Liver (tissue), 9 donors: ENCODE results near the gene ARHGAP35. TPM values are rescaled to one million over a fixed set of nuclear protein-coding genes. Genes with fewer than 3 reads are reported as not detected.

Source experiments
- DNase-seq: peaks from one replicate; pipeline ENCODE4 v3.0.0-alpha.2; 2017; ENCODE audit warnings: low spot score
- H3K27ac ChIP-seq, 2 donors: one replicate each; pipeline ENCODE4 v1.7.0; 2013; ENCODE audit warnings: inconsistent platforms in 2 of 2, low read length in 2 of 2, control low read depth in 1 of 2, low read depth in 1 of 2, mild to moderate bottlenecking in 1 of 2
- H3K27me3 ChIP-seq, 4 donors: one replicate each; pipeline versions ENCODE4 v1.6.1 to v1.7.0; 2013; ENCODE audit warnings: low read length in 3 of 4, inconsistent platforms in 1 of 4, mild to moderate bottlenecking in 1 of 4, moderate library complexity in 1 of 4; ENCODE audit not compliant: control insufficient read depth in 4 of 4, insufficient read depth in 4 of 4
- H3K36me3 ChIP-seq, 4 donors: one replicate each; pipeline versions ENCODE4 v1.6.1 to v1.7.0; 2013; ENCODE audit warnings: low read length in 3 of 4, mild to moderate bottlenecking in 3 of 4, low read depth in 1 of 4, moderate library complexity in 1 of 4; ENCODE audit not compliant: control insufficient read depth in 4 of 4, insufficient read depth in 3 of 4
- H3K4me1 ChIP-seq, 4 donors: one replicate each; pipeline versions ENCODE4 v1.6.1 to v1.7.0; 2013; ENCODE audit warnings: low read length in 3 of 4, mild to moderate bottlenecking in 3 of 4, moderate library complexity in 1 of 4; ENCODE audit not compliant: control insufficient read depth in 4 of 4, insufficient read depth in 4 of 4
- H3K4me3 ChIP-seq, 3 donors: one replicate each; pipeline versions ENCODE4 v1.6.1 to v1.7.0; 2013; ENCODE audit warnings: low read length in 3 of 3, control low read depth in 1 of 3, low read depth in 1 of 3, mild to moderate bottlenecking in 1 of 3
- H3K9ac ChIP-seq, 2 donors: one replicate each; pipeline ENCODE4 v1.7.0; 2013; ENCODE audit warnings: low read length in 2 of 2, mild to moderate bottlenecking in 2 of 2, moderate library complexity in 2 of 2, control low read depth in 1 of 2, low read depth in 1 of 2
- H3K9me3 ChIP-seq, 4 donors: one replicate each; pipeline versions ENCODE4 v1.6.1 to v1.7.0; 2013; ENCODE audit warnings: low read length in 3 of 4; ENCODE audit not compliant: control insufficient read depth in 4 of 4
- EGR1 ChIP-seq, 2 donors: IDR thresholded peaks; 2 replicates each; pipeline ENCODE4 v1.6.1; 2016 to 2018; ENCODE audit warnings: antibody characterized with exemption in 2 of 2, low read depth in 2 of 2
- FOXA1 ChIP-seq: IDR thresholded peaks from 2 replicates; pipeline ENCODE4 v1.6.1; 2016; ENCODE audit warnings: antibody characterized with exemption
- FOXA2 ChIP-seq: IDR thresholded peaks from 2 replicates; pipeline ENCODE4 v1.6.1; 2016; ENCODE audit warnings: antibody characterized with exemption
- GABPA ChIP-seq, 2 donors: IDR thresholded peaks in 1 of 2; conservative IDR thresholded peaks in 1 of 2; 2 replicates each; pipeline ENCODE4 v1.6.1; 2016; ENCODE audit warnings: antibody characterized with exemption in 2 of 2, mild to moderate bottlenecking in 1 of 2, moderate library complexity in 1 of 2
- HNF4A ChIP-seq, 2 donors: conservative IDR thresholded peaks; 2 replicates each; pipeline ENCODE4 v1.6.1; 2016; ENCODE audit warnings: antibody characterized with exemption in 2 of 2, mild to moderate bottlenecking in 2 of 2
- HNF4G ChIP-seq: IDR thresholded peaks from 2 replicates; pipeline ENCODE4 v1.6.1; 2016; ENCODE audit warnings: antibody characterized with exemption
- NR2F2 ChIP-seq: IDR thresholded peaks from 2 replicates; pipeline ENCODE4 v1.6.1; 2016; ENCODE audit warnings: antibody characterized with exemption
- RAD21 ChIP-seq, 2 donors: IDR thresholded peaks; 2 replicates each; pipeline ENCODE4 v1.6.1; 2016; ENCODE audit warnings: antibody characterized with exemption in 2 of 2, mild to moderate bottlenecking in 2 of 2
- RXRA ChIP-seq, 2 donors: IDR thresholded peaks; 2 replicates each; pipeline ENCODE4 v1.6.1; 2017 to 2018; ENCODE audit warnings: antibody characterized with exemption in 2 of 2, mild to moderate bottlenecking in 1 of 2
- SP1 ChIP-seq: IDR thresholded peaks from 2 replicates; pipeline ENCODE4 v1.6.1; 2018; ENCODE audit warnings: antibody characterized with exemption, mild to moderate bottlenecking
- TAF1 ChIP-seq: conservative IDR thresholded peaks from 2 replicates; pipeline ENCODE4 v1.6.1; 2016; ENCODE audit warnings: antibody characterized with exemption, mild to moderate bottlenecking
- YY1 ChIP-seq: IDR thresholded peaks from 2 replicates; pipeline ENCODE4 v1.6.1; 2016; ENCODE audit warnings: antibody characterized with exemption, mild to moderate bottlenecking
- WGBS: extraction: QIAGEN DNeasy Blood & Tissue Kit; methylation state at CpG from one replicate; pipeline ENCODE4 v1.1.7; 2013; 5-methylcytosine and 5-hydroxymethylcytosine counted together
- polyA plus RNA-seq, 2 donors: library from polyadenylated mRNA; stranded (reverse) in 1 of 2; unstranded in 1 of 2; fragments of 200-250 nt in 1 of 2; fragments of >200 nt in 1 of 2; fragmentation: Nextera tagmentation in 1 of 2; extraction: Ambion mirVana in 1 of 2; gene quantifications; one replicate each; pipeline versions ENCODE4 v1.2.1 to v1.2.3, GENCODE V29; 2013 to 2015
- total RNA-seq, 2 donors: library from RNA; depleted of rRNA; stranded (reverse); fragments of >200 nt; gene quantifications; one replicate each; pipeline ENCODE4 v1.2.3, GENCODE V29; 2014
- TF ChIP-seq, protein P1 (sequence below): IDR thresholded peaks from 2 replicates; pipeline ENCODE4 v1.6.1; 2016; ENCODE audit warnings: antibody characterized with exemption
- TF ChIP-seq, protein P2 (sequence below): IDR thresholded peaks from 2 replicates; pipeline ENCODE4 v1.6.1; 2016; ENCODE audit warnings: antibody characterized with exemption
- TF ChIP-seq, protein P3 (sequence below): IDR thresholded peaks from 2 replicates; pipeline ENCODE4 v1.6.1; 2016; ENCODE audit warnings: antibody characterized with exemption, mild to moderate bottlenecking
- donor health status: healthy.
- donor health status: healthy.
- donor health status: healthy.
- donor health status: healthy.
- donor health status: healthy.

Gene ARHGAP35
- total and polyA plus RNA-seq, 4 donors: 15.5 to 49.2 (median 21.7) TPM

GRCh38 chr19:46823049-46823448 lies 37.7 kb upstream of the ARHGAP35 start:
- no peaks in the 10 kb centered on the region for H3K27me3 ChIP-seq
- WGBS: 96% methylated on average over 6 of the region's 6 CpGs
- H3K27ac ChIP-seq: no peak overlapping the region
- H3K36me3 ChIP-seq: no peaks in the 10 kb centered on the region
- no peak overlapping the region for H3K9ac ChIP-seq
- no peak for TF ChIP-seq SP1
- no peak for TF ChIP-seq YY1
- TF ChIP-seq, protein P1, sequence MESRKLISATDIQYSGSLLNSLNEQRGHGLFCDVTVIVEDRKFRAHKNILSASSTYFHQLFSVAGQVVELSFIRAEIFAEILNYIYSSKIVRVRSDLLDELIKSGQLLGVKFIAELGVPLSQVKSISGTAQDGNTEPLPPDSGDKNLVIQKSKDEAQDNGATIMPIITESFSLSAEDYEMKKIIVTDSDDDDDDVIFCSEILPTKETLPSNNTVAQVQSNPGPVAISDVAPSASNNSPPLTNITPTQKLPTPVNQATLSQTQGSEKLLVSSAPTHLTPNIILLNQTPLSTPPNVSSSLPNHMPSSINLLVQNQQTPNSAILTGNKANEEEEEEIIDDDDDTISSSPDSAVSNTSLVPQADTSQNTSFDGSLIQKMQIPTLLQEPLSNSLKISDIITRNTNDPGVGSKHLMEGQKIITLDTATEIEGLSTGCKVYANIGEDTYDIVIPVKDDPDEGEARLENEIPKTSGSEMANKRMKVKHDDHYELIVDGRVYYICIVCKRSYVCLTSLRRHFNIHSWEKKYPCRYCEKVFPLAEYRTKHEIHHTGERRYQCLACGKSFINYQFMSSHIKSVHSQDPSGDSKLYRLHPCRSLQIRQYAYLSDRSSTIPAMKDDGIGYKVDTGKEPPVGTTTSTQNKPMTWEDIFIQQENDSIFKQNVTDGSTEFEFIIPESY: no peak
- no peak for TF ChIP-seq GABPA (IDR thresholded peaks at IDR 0.05 in 1 of 2, conservative IDR thresholded peaks at IDR 0.05 in 1 of 2)
- no peak for TF ChIP-seq RAD21 (IDR thresholded peaks at IDR 0.05)
- no peak for TF ChIP-seq TAF1
- TF ChIP-seq FOXA1: no peak
- TF ChIP-seq RXRA (IDR thresholded peaks at IDR 0.05): no peak
- TF ChIP-seq NR2F2: no peak
- TF ChIP-seq, protein P2, sequence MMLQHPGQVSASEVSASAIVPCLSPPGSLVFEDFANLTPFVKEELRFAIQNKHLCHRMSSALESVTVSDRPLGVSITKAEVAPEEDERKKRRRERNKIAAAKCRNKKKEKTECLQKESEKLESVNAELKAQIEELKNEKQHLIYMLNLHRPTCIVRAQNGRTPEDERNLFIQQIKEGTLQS: no peak
- TF ChIP-seq, protein P3, sequence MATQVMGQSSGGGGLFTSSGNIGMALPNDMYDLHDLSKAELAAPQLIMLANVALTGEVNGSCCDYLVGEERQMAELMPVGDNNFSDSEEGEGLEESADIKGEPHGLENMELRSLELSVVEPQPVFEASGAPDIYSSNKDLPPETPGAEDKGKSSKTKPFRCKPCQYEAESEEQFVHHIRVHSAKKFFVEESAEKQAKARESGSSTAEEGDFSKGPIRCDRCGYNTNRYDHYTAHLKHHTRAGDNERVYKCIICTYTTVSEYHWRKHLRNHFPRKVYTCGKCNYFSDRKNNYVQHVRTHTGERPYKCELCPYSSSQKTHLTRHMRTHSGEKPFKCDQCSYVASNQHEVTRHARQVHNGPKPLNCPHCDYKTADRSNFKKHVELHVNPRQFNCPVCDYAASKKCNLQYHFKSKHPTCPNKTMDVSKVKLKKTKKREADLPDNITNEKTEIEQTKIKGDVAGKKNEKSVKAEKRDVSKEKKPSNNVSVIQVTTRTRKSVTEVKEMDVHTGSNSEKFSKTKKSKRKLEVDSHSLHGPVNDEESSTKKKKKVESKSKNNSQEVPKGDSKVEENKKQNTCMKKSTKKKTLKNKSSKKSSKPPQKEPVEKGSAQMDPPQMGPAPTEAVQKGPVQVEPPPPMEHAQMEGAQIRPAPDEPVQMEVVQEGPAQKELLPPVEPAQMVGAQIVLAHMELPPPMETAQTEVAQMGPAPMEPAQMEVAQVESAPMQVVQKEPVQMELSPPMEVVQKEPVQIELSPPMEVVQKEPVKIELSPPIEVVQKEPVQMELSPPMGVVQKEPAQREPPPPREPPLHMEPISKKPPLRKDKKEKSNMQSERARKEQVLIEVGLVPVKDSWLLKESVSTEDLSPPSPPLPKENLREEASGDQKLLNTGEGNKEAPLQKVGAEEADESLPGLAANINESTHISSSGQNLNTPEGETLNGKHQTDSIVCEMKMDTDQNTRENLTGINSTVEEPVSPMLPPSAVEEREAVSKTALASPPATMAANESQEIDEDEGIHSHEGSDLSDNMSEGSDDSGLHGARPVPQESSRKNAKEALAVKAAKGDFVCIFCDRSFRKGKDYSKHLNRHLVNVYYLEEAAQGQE: no peak
- no peak for TF ChIP-seq HNF4A (conservative IDR thresholded peaks at IDR 0.05)
- DNase-seq: no peak
- no peaks in the 10 kb centered on the region for H3K9me3 ChIP-seq
- H3K4me3 ChIP-seq: no peak overlapping the region
- no peaks in the 10 kb centered on the region for H3K4me1 ChIP-seq

- Histone ChIP-seq H3K4me1 (no peaks in the 10 kb centered on the region), H3K4me3 (no peak overlapping the region), H3K27ac (no peak overlapping the region), H3K9ac (no peak overlapping the region), H3K9me3 (no peaks in the 10 kb centered on the region), H3K36me3 (no peaks in the 10 kb centered on the region), H3K27me3 (no peaks in the 10 kb centered on the region)
- no peak for DNase-seq
- 85% methylated on average over 21 of the region's 21 CpGs for WGBS
- TF ChIP-seq, protein P1: no peak
- TF ChIP-seq EGR1 (IDR thresholded peaks at IDR 0.05; ENCODE audit: low read depth in 2 of 2) (no peak), HNF4G (no peak), FOXA2 (no peak), NR2F2 (no peak), RAD21 (IDR thresholded peaks at IDR 0.05) (peak in 1 of 2 donors; percentile 12)
These were observed 35.7 kb upstream of the ARHGAP35 start for GRCh38 chr19:46824890-46825730.
